Panc1 (cell line): ENCODE measurements around the gene QPCT. TPM values are rescaled to one million over a fixed set of nuclear protein-coding genes. Genes with fewer than 3 reads are reported as not detected.

ENCODE experiments used
- ATAC-seq: fragments of 200-7000 bp; cut with Tn5 transposase; 2 replicates; pipeline ENCODE4 v1.9.1; 2020; ENCODE audit warnings: mild to moderate bottlenecking, moderate library complexity
- BruUV-seq: library from RNA; stranded (reverse); fragments of 400-500 nt; replicated peaks from 2 replicates; lab custom pipeline; 2021; lab: Mats Ljungman, UMichigan
- CTCF ChIA-PET: fragments of 300-600 bp; sonication (Branson Sonifier 250); formaldehyde crosslinking; loops from one replicate; lab custom pipeline; 2022; ENCODE audit warnings: antibody characterized with exemption; lab: Charles Lee
- POLR2A ChIA-PET: fragments of 300-600 bp; sonication (Branson Sonifier 250); formaldehyde crosslinking; loops from one replicate; lab custom pipeline; 2022; ENCODE audit warnings: antibody characterized with exemption; lab: Charles Lee
- DNase-seq: peaks from one replicate; pipeline ENCODE4 v3.0.0-alpha.2; 2010; ENCODE audit warnings: low read depth, low spot score
- H3K27ac ChIP-seq: 2 replicates; pipeline ENCODE4 v1.5.1; 2011; ENCODE audit warnings: mild to moderate bottlenecking, low read length, inconsistent platforms
- H3K27me3 ChIP-seq: fragments of 200-500 bp; sonication (Bioruptor generic); 2 replicates; pipeline ENCODE4 v1.6.0; 2014; ENCODE audit warnings: low read length, inconsistent platforms; ENCODE audit not compliant: control insufficient read depth, insufficient read depth
- H3K36me3 ChIP-seq: fragments of 200-500 bp; sonication (Bioruptor generic); 2 replicates; pipeline ENCODE4 v1.5.1; 2014; ENCODE audit warnings: inconsistent platforms, mild to moderate bottlenecking, low read length, moderate library complexity; ENCODE audit not compliant: control insufficient read depth, insufficient read depth
- H3K4me1 ChIP-seq: 2 replicates; pipeline ENCODE4 v1.5.1; 2011; ENCODE audit warnings: inconsistent platforms, mild to moderate bottlenecking, low read length, moderate library complexity; ENCODE audit not compliant: control insufficient read depth, insufficient read depth
- H3K4me3 ChIP-seq, 2 experiments: 2 replicates each; pipeline ENCODE4 v1.5.1; 2011 to 2012; ENCODE audit warnings: low read depth in 2 of 2, low read length in 2 of 2, mild to moderate bottlenecking in 2 of 2, inconsistent platforms in 1 of 2, moderate library complexity in 1 of 2
- H3K9me3 ChIP-seq: fragments of 200-500 bp; sonication (Bioruptor generic); 2 replicates; pipeline ENCODE4 v1.5.1; 2014; ENCODE audit warnings: low read depth, mild to moderate bottlenecking, inconsistent platforms, low read length, moderate library complexity; ENCODE audit not compliant: control insufficient read depth, insufficient read depth
- POLR2AphosphoS5 ChIP-seq: IDR thresholded peaks from 2 replicates; pipeline ENCODE4 v1.6.1; 2012; ENCODE audit warnings: mild to moderate bottlenecking, low read depth, low read length, moderate library complexity
- REST ChIP-seq, 2 experiments: IDR thresholded peaks; 2 replicates each; pipeline ENCODE4 v1.6.1; 2011 to 2012; ENCODE audit warnings: low read depth in 2 of 2, control low read depth in 1 of 2, low read length in 1 of 2, mild to moderate bottlenecking in 1 of 2, moderate library complexity in 1 of 2; ENCODE audit not compliant: insufficient read depth in 1 of 2
- SIN3A ChIP-seq: IDR thresholded peaks from 2 replicates; pipeline ENCODE4 v1.6.1; 2012; ENCODE audit warnings: low read depth, mild to moderate bottlenecking, low read length, moderate library complexity, borderline replicate concordance; ENCODE audit not compliant: insufficient read depth
- TCF7L2 ChIP-seq: IDR thresholded peaks from 2 replicates; pipeline ENCODE4 v1.6.1; 2011; ENCODE audit warnings: mild to moderate bottlenecking, low read depth, low read length, inconsistent platforms
- in situ Hi-C: cut with HindIII; loops from 2 replicates; pipeline ENCODE4 v1.10.0; 2016; ENCODE audit warnings: low sequenced_read_pairs, low pct_unique_long_range_greater_than_20kb
- intact Hi-C: fragments of 100-400 bp; cut with micrococcal nuclease; formaldehyde crosslinking; loops from one replicate; pipeline ENCODE4 v1.10.0; 2022; ENCODE audit not compliant: unreplicated experiment
- total RNA-seq: library from RNA; stranded (reverse); gene quantifications from one replicate; pipeline ENCODE4 v1.2.1, GENCODE V29; 2021; ENCODE audit not compliant: unreplicated experiment
- TF ChIP-seq, protein P1 (sequence below): fragments of 450-650 bp; IDR thresholded peaks from 2 replicates; pipeline ENCODE4 v1.5.1; 2017; ENCODE audit warnings: mild to moderate bottlenecking

QPCT gene
- total RNA-seq, 1 experiment from 2014 or later = 2.3 TPM

DNA sequence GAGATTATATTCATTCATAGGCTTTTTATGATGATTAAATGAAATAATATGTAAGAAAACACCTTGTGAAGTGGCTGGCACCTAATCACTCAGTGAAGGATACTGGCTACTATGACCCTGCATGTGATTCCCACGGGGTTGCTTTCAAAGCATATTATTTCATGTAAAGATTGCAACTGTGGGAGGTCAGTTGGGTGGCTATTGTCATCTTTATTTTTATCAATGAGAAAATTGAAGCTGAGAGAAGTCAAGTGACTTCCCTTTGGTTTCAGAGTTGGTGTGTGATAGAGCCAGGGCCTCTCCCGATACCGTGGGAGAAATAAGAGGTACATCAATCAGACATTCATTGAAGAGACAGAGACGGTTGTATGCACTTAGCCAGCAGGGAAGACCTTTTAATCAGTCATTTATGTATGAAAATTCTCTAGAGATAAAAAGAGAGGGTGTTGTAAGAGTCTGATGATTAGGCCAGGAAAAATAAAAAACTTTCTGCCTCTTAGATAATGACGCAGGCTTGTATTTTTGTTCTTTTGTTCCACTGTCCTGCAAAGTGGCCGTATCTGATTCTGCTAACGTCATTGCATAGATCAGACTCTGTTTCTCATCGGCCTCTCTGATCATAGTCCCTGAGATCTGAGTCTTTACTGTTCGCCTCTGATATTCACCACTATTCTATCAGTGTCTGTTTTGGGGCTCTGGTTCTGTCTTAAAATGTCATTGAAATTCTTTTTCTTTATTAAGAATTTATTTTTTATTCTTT lies 50.5 kb downstream of the QPCT start:
- BruUV-seq = no TSS peak
- CTCF ChIA-PET = interaction anchor here (0.7 to 2.7 kb wide), 5 partner anchors 141 to 540 kb away, joined by 3 to 38 read pairs (median 4); no protein-coding TSS in a partner anchor
- no peaks in the 10 kb centered on the region for H3K9me3 ChIP-seq
- H3K4me3 ChIP-seq = no peak overlapping the region
- POLR2A ChIA-PET = no interaction called here
- intact Hi-C loops = loop anchor here (10.0 kb wide), 1 partner anchor 880 kb away; no protein-coding TSS in a partner anchor
- H3K27me3 ChIP-seq = peaks cover 3% of the 10 kb centered on the region; the same call in 1 of the 2 replicates
- TF ChIP-seq SIN3A (no peak), POLR2AphosphoS5 (no peak)
- no peaks in the 10 kb centered on the region for H3K4me1 ChIP-seq
- DNase-seq (no peak), ATAC-seq (no peak)
- in situ Hi-C loops = no loop called here
- H3K27ac ChIP-seq = no peak overlapping the region
- no peaks in the 10 kb centered on the region for H3K36me3 ChIP-seq

DNA sequence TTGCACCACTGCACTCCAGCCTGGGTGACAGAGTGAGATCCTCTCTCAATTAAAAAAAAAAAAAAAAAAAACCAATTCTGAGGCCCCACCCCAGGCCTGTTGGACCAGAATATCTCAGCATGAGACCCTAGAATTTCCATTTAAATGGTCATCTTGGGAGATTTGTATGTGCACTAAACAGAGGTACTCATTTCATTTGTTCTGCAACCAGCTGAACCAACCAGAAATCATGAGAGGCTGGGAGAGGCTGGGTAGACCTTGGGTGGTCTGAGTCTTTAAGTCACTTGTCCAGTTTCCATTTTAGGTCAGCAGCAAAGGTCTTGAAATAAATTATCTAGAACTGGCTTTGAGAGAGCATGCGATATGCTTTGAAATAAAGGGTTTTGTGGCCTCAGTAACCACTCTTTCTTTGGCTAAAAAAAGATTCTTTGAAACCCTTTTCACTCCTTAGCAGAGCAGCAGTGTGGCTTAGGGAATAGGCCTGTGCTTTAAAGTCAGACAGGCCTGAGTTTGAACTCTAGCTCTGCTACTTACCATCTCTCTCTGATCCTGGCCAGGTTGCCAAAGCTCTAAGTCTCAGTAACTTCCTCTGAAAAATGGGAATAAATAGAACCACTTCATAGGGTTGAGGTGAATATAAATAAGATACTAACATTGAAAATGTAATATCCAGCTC lies 52.6 kb downstream of the QPCT start:
- ChIA-PET POLR2A (no interaction called here), CTCF (interaction anchor here (0.7 to 2.7 kb wide), 3 partner anchors 20 to 577 kb away, joined by 3 to 38 read pairs (median 14); no protein-coding TSS in a partner anchor)
- DNase-seq = no peak
- 0 out of 2 replicates have a peak, but pooled peaks have one; percentile 62 for ATAC-seq
- H3K27ac ChIP-seq = no peak overlapping the region
- H3K4me1 ChIP-seq = no peaks in the 10 kb centered on the region
- BruUV-seq = no TSS peak
- in situ Hi-C loops (no loop called here), intact Hi-C loops (loop anchor here (2.0 to 10.0 kb wide), 3 partner anchors 436 to 878 kb away; no protein-coding TSS in a partner anchor)
- no peaks in the 10 kb centered on the region for H3K36me3 ChIP-seq
- TF ChIP-seq POLR2AphosphoS5 (no peak), TCF7L2 (no peak), REST (IDR thresholded peaks at IDR 0.05; ENCODE audit: insufficient read depth in 1 of 2, low read depth in 2 of 2, low read length in 1 of 2) (no peak), SIN3A (no peak)
- TF ChIP-seq, protein P1, sequence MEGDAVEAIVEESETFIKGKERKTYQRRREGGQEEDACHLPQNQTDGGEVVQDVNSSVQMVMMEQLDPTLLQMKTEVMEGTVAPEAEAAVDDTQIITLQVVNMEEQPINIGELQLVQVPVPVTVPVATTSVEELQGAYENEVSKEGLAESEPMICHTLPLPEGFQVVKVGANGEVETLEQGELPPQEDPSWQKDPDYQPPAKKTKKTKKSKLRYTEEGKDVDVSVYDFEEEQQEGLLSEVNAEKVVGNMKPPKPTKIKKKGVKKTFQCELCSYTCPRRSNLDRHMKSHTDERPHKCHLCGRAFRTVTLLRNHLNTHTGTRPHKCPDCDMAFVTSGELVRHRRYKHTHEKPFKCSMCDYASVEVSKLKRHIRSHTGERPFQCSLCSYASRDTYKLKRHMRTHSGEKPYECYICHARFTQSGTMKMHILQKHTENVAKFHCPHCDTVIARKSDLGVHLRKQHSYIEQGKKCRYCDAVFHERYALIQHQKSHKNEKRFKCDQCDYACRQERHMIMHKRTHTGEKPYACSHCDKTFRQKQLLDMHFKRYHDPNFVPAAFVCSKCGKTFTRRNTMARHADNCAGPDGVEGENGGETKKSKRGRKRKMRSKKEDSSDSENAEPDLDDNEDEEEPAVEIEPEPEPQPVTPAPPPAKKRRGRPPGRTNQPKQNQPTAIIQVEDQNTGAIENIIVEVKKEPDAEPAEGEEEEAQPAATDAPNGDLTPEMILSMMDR = no peak
- H3K27me3 ChIP-seq = peaks cover 3% of the 10 kb centered on the region; the same call in 1 of the 2 replicates
- no peak overlapping the region for H3K4me3 ChIP-seq
- no peaks in the 10 kb centered on the region for H3K9me3 ChIP-seq
